Measurements from ENCODE around the gene VWF. TPM values are rescaled to one million over a fixed set of nuclear protein-coding genes. Genes with fewer than 3 reads are reported as not detected.

VWF gene
- total RNA-seq, 2 donors from 2014 or later: 20.9 to 63.2 TPM

DNA sequence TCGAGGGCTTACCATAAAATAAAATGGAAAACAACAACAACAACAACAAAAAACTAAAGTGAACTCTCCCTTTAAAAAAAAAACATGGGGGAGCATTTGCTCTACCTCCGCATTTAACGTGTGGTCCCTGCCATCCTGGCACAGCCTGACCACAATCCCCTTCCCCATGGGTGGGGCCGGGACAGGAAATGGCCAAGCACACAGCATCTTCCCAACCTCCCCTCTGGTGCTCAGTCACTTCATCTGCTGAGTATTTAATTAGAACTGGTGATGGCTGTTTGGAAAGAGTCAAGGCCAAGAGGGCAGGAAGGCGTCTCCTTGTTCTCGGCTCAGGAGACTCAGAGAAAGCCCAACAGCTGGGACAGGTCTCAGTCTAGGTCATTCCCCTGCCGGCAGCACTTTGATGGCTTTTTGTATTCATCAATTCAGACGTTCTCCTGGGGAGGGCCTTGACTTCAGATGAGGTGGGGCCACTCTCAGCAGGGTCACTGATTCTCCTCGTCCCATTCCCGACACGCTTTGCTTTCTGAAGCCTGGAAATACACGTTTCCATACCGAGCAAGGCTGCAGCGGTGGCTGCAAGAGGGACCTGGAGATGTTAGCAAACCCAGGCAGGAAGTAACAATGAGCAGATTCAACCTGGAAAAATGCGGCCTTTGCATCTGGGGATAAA lies 223.8 kb downstream of the VWF start:
- Histone ChIP-seq H3K36me3 (no peaks in the 10 kb centered on the region), H3K27ac (no peak overlapping the region), H3K4me1 (no peaks in the 10 kb centered on the region), H3K4me3 (no peak overlapping the region), H3K27me3 (no peaks in the 10 kb centered on the region), H3K9ac (ENCODE audit: low read depth in 2 of 2, low read length in 2 of 2) (no peak overlapping the region), H3K9me3 (no peaks in the 10 kb centered on the region)
- no peak for TF ChIP-seq CTCF (IDR thresholded peaks at IDR 0.05)
- DNase-seq: no peak
- intact Hi-C loops (cut with DNase I): no loop called here

- Histone ChIP-seq H3K4me3 (no peak overlapping the region), H3K9ac (ENCODE audit: low read depth in 2 of 2, low read length in 2 of 2) (no peak overlapping the region), H3K27me3 (no peaks in the 10 kb centered on the region), H3K36me3 (no peaks in the 10 kb centered on the region), H3K4me1 (no peaks in the 10 kb centered on the region), H3K27ac (no peak overlapping the region), H3K9me3 (no peaks in the 10 kb centered on the region)
- no peak for TF ChIP-seq CTCF (IDR thresholded peaks at IDR 0.05)
- intact Hi-C loops (cut with DNase I): no loop called here
- no peak for DNase-seq
These were observed 224.4 kb downstream of the VWF start for GRCh38 chr12:5900076-5900475.

DNA sequence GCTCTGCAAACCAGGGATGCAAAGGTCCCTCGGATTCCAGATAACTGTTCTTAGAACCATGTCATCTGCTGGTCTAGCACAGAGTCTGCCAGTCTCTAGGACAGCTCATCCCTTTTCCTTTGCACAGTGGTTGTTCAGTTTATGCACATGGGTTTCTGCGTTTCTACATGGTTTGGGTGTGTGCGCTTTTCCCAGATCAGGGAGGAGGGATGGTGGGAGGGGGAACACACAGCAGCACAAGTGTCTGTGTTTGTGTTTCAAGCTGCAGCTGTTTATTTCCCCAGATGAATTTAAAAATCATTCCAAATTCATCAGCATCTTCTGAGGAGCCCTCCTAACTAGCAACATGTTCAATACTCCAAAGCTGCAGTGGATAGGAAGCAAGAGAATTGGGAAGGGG lies 224.8 kb downstream of the VWF start:
- no peaks in the 10 kb centered on the region for H3K27me3 ChIP-seq
- H3K9ac ChIP-seq (ENCODE audit: low read depth in 2 of 2, low read length in 2 of 2): no peak overlapping the region
- TF ChIP-seq CTCF (IDR thresholded peaks at IDR 0.05): no peak
- no peak overlapping the region for H3K27ac ChIP-seq
- no peaks in the 10 kb centered on the region for H3K36me3 ChIP-seq
- no peak for DNase-seq
- no peaks in the 10 kb centered on the region for H3K4me1 ChIP-seq
- no peaks in the 10 kb centered on the region for H3K9me3 ChIP-seq
- no peak overlapping the region for H3K4me3 ChIP-seq
- intact Hi-C loops (cut with DNase I): no loop called here

- H3K4me3 ChIP-seq: no peak overlapping the region
- H3K9me3 ChIP-seq: no peaks in the 10 kb centered on the region
- no peak overlapping the region for H3K9ac ChIP-seq (ENCODE audit: low read depth in 2 of 2, low read length in 2 of 2)
- DNase-seq: no peak
- H3K36me3 ChIP-seq: no peaks in the 10 kb centered on the region
- intact Hi-C loops (cut with DNase I): no loop called here
- TF ChIP-seq CTCF (IDR thresholded peaks at IDR 0.05): no peak
- no peaks in the 10 kb centered on the region for H3K4me1 ChIP-seq
- H3K27me3 ChIP-seq: no peaks in the 10 kb centered on the region
- no peak overlapping the region for H3K27ac ChIP-seq
These were observed 225.6 kb downstream of the VWF start for GRCh38 chr12:5898874-5899273.

Other genes with a start within 250 kb of the VWF start
- 1 to 10 TPM; 1.1 to 2.2 TPM for gene ANO2, start 179.4 kb downstream of the VWF start, total RNA-seq
- 100 to 1,000 TPM; 589 to 665 TPM for gene CD9, start 75.7 kb upstream of the VWF start, total RNA-seq
- 100 to 1,000 TPM; 107 to 123 TPM for gene PLEKHG6, start 186.0 kb upstream of the VWF start, total RNA-seq
- 100 to 1,000 TPM; 116 to 164 TPM for gene TNFRSF1A, start 217.4 kb upstream of the VWF start, total RNA-seq

Data from colonic mucosa (tissue), 4 donors.